GM18907 (cell line): ENCODE results near the gene NFASC.

Source experiments
- ATAC-seq: cut with Tn5 transposase; IDR thresholded peaks from one replicate; pipeline ENCODE4 v1.9.1; 2021; ENCODE audit warnings: mild to moderate bottlenecking, moderate library complexity; ENCODE audit not compliant: unreplicated experiment

Gene NFASC

DNA sequence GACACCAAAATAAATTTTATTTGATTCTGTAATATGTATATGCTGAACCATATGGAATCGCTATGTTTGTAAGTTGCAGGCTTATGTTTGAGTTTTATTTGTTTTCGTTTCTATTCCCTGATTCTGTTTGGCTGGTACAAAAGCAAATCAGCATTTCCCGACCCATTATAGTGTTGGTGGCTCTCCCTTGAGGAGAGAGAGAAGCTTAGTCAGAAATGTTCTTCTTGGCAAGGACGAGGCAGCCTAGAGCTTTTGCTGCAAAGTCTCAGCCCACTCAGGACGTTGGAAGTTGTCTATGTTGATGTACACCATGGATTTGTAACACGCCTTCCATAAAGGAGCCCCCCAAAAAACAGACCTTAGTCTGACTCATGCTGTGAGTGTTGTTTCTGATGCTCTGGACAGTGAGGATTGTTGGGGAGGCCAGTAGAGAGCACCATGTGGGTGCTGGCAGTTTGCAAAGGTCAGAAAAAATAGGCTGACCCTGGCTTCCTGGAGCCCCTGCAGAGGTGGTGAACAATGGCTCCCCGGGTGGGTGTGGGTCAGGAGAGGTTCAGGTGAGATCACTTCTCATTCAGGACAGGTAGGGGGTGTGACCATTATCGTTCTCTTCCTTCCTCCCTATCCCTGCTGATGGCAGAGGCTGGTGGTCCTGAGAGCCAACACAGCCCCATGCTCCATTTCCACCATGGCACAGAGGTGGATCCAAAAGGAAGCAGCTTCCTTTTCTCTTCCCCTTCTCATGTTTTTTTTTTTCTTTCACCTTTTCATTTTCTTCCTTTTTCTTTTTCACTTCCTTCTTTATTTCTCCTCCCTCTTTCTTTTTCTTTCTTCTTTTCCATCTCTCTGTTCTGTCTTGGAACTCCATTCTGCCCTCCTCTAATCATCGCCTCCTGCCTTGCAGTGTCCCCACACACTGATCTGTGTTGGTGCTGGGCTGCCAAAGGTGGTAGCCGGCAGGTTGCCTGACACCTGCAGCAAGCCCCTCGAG lies 88.0 kb downstream of the NFASC start:
- no peak for ATAC-seq

- no peak for ATAC-seq
These were observed 88.7 kb downstream of the NFASC start for GRCh38 chr1:204959374-204959773.

- no peak for ATAC-seq
These were observed 89.2 kb downstream of the NFASC start for GRCh38 chr1:204959836-204960235.

GRCh38 chr1:204960306-204961125 lies 89.9 kb downstream of the NFASC start:
- no peak for ATAC-seq

- ATAC-seq: no peak
These were observed 91.2 kb downstream of the NFASC start for GRCh38 chr1:204961765-204962419.

GRCh38 chr1:204962742-204963632 lies 92.3 kb downstream of the NFASC start:
- ATAC-seq: no peak

GRCh38 chr1:204967451-204967850 lies 96.8 kb downstream of the NFASC start:
- ATAC-seq: no peak

DNA sequence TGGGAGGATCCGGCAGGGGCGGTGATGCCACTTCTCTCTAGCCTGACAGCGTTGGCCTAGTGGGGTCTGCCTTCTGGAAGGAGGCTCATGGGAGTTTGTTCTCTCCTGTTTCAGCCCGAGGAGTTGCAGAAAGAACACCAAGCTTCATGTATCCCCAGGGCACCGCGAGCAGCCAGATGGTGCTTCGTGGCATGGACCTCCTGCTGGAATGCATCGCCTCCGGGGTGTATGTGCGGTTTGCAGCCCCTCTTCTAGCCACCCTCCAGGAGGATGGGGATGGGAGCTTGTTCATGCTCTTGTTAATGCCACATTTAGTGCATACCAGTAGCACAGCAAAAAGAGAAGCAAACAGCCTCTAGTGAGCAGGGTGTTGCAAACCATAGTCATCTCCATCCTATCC lies 97.5 kb downstream of the NFASC start:
- no peak for ATAC-seq

DNA sequence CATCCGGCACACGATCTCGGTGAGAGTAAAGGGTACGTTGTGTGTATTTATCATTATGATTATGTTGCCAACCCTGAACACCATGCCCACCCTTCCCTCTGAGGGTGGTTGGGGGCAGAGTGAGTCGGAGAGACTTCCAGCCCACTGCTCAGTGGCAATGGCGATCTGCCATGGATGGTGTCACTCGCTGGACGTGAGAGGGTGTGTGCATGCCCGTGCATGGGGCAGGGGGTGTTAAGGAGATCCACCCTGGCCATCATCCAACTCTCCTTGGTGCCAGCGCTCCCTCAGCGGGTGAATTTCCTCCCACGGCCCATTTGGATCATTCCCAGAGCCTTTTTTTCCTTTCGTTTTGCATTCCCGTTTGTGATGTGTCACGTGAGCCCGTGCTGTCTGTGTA lies 98.3 kb downstream of the NFASC start:
- ATAC-seq: no peak

DNA sequence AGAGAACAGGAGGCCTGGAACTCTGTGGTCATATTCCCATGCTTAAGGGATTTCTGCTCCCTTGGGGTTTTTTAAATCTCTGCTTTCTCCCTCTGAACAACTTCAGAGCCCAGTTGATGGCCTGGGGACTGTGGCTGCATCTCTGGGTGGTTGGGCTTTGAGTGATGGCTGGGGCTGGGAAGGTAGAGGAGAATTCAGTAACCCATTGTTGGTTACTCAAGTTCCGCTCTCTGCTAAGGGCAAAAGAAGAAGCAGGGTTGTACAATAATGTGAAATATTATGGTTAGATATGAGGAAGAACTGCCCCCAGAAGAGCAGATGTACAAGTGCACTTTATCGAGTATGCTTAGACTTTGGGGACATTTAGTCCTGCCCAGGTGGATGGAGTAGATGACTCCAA lies 100.3 kb downstream of the NFASC start:
- ATAC-seq: no peak

GRCh38 chr1:204971517-204972336 lies 101.1 kb downstream of the NFASC start:
- no peak for ATAC-seq

GRCh38 chr1:204972426-204972825 lies 101.8 kb downstream of the NFASC start:
- no peak for ATAC-seq

GRCh38 chr1:204973449-204973848 lies 102.8 kb downstream of the NFASC start:
- ATAC-seq: no peak

- ATAC-seq: no peak
These were observed 103.7 kb downstream of the NFASC start for GRCh38 chr1:204974327-204974726.

DNA sequence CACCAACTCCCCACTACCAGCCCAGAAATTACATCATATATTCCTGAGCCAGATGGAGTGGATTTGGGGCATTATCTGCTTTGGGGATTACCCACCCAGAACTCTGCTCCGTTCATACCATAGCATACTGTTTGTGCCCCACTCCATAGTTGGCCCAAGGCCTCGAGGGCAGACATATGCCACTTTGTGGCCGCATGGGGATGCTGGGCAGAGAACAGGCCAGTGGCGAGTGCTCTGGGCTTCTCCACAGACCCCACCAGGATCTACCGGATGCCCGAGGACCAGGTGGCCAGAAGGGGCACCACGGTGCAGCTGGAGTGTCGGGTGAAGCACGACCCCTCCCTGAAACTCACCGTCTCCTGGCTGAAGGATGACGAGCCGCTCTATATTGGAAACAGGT lies 104.4 kb downstream of the NFASC start:
- ATAC-seq: no peak

DNA sequence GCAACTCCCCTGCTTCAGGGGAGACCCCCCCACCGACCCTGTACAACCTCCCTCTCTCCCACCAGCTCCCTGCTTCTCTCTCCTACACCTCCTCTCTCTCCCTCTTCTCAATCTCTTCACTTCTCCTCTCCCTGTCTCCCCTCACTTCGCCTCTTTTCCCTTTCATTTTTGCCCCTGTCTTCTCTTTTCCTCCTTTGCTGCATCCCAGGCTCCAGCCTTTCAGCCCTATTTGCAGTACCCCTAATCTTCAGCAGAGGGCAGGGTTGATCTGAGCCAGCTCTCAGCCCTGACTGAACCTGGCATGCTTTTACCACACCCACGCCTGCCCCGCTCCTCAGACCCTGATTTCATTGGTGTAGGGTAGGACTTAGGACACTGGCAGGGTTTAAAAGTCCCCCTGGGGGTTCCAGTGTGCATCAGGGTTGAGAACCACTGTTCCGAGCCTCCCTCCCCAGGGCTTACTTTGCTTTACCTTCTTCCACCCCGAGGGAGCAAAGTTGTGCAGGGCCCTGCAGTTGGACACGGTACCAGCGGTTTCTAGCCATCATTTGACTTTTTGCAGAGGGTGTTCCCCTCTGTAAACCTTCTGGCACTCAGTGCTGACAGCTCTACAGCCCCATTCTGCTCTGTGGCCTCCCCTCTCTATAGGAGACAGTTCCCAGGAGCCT lies 105.0 kb downstream of the NFASC start:
- ATAC-seq: no peak

DNA sequence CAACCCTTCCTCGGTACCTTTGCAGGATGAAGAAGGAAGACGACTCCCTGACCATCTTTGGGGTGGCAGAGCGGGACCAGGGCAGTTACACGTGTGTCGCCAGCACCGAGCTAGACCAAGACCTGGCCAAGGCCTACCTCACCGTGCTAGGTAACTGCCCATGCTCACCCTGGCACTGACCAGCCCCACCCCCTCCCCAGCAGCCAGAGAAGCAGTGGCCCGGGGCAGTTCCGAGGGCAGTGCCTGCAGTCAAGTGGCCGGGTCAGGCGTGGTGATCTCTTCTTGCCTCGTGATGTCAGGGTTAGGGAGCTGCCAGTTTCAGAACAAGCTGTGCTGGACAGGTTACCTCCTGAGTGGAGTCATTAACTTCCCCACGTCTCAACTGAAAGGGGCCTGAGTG lies 106.0 kb downstream of the NFASC start:
- no peak for ATAC-seq

- no peak for ATAC-seq
These were observed 106.7 kb downstream of the NFASC start for GRCh38 chr1:204977318-204977717.

- ATAC-seq: no peak
These were observed 108.1 kb downstream of the NFASC start for GRCh38 chr1:204978782-204979181.
